KOPT-K1 (cell line): ENCODE measurements around the gene MGAT4C.

Experiments
- H3K27ac ChIP-seq: fragments of 200-600 bp; sonication (generic); 2 replicates; pipeline ENCODE4 v1.5.1; 2016; ENCODE audit warnings: antibody characterized with exemption, mild to moderate bottlenecking, low read depth, low read length; ENCODE audit not compliant: poor library complexity, severe bottlenecking
- H3K36me3 ChIP-seq: fragments of 200-600 bp; sonication (generic); 2 replicates; pipeline ENCODE4 v1.5.1; 2017; ENCODE audit warnings: antibody characterized with exemption, mild to moderate bottlenecking, low read length, moderate library complexity; ENCODE audit not compliant: insufficient read depth
- H3K9me3 ChIP-seq: fragments of 200-600 bp; sonication (generic); 2 replicates; pipeline ENCODE4 v1.5.1; 2017; ENCODE audit warnings: antibody characterized with exemption, low read length, mild to moderate bottlenecking; ENCODE audit not compliant: insufficient read depth, poor library complexity, severe bottlenecking

Gene MGAT4C

GRCh38 chr12:85927166-85927565 is 329.0 kb downstream of the MGAT4C start:
- Histone ChIP-seq H3K36me3 (no peaks in the 10 kb centered on the region), H3K27ac (no peak overlapping the region), H3K9me3 (no peaks in the 10 kb centered on the region)

- H3K9me3 ChIP-seq: no peaks in the 10 kb centered on the region
- H3K36me3 ChIP-seq: no peaks in the 10 kb centered on the region
- H3K27ac ChIP-seq: no peak overlapping the region
Observed at GRCh38 chr12:85923767-85924331, 332.3 kb downstream of the MGAT4C start.

- no peaks in the 10 kb centered on the region for H3K36me3 ChIP-seq
- H3K9me3 ChIP-seq: no peaks in the 10 kb centered on the region
- H3K27ac ChIP-seq: no peak overlapping the region
Observed at GRCh38 chr12:85920324-85920947, 335.8 kb downstream of the MGAT4C start.
